ENCODE results near the gene UBC. TPM values are rescaled to one million over a fixed set of nuclear protein-coding genes. Genes with fewer than 3 reads are reported as not detected.

UBC gene
- total and polyA plus RNA-seq, 9 of the 15 experiments (the other 6 are each of a cell fraction or from before 2014, with no cell fraction given) = 533 to 1,153 (median 813) TPM

GRCh38 chr12:124917135-124917840 lies 2.8 kb upstream of the UBC start (continued):
- TF ChIP-seq MYNN (IDR thresholded peaks at IDR 0.05) (peak; percentile 77; the same call in 1 of the 2 replicates), MYNN (CRISPR knock-in tag; IDR thresholded peaks at IDR 0.05) (no peak), ZNF655 (CRISPR knock-in tag; IDR thresholded peaks at IDR 0.05) (no peak), GTF2E2 (tag; IDR thresholded peaks at IDR 0.05) (peak; percentile 97), SUPT5H (IDR thresholded peaks at IDR 0.05) (peak; percentile 70), TCF7 (IDR thresholded peaks at IDR 0.05; ENCODE audit: borderline replicate concordance) (peak; percentile 47; the same call in 1 of the 2 replicates), RUNX1 (IDR thresholded peaks at IDR 0.05; ENCODE audit: low read depth) (no peak), CREB3L1 (IDR thresholded peaks at IDR 0.05; ENCODE audit: borderline replicate concordance, low read depth) (peak; percentile 97; the same call in 1 of the 2 replicates), POU5F1 (IDR thresholded peaks at IDR 0.05; ENCODE audit: borderline replicate concordance, low read depth, low read length, partially characterized antibody) (no peak), NR1H2 (CRISPR knock-in tag; IDR thresholded peaks at IDR 0.05) (no peak; the same call in 1 of the 2 replicates), BHLHE40 (IDR thresholded peaks at IDR 0.05; ENCODE audit: low read length) (peak; percentile 78), PCBP2 (IDR thresholded peaks at IDR 0.05; ENCODE audit: low read depth, low read length, poor library complexity, severe bottlenecking) (no peak), ZBTB12 (CRISPR knock-in tag; IDR thresholded peaks at IDR 0.05) (no peak), SRSF9 (IDR thresholded peaks at IDR 0.05; ENCODE audit: borderline replicate concordance, low read depth, low read length) (no peak), NFYB (IDR thresholded peaks at IDR 0.05; ENCODE audit: extremely low read depth, insufficient read length) (peak; percentile 81), ZNF668 (CRISPR knock-in tag; IDR thresholded peaks at IDR 0.05) (no peak), E2F4 (CRISPR knock-in tag; IDR thresholded peaks at IDR 0.05; ENCODE audit: low read depth) (no peak), RBM17 (IDR thresholded peaks at IDR 0.05; ENCODE audit: borderline replicate concordance, low read depth, low read length) (no peak), ADNP (tag; IDR thresholded peaks at IDR 0.05) (no peak), TOE1 (IDR thresholded peaks at IDR 0.05; ENCODE audit: borderline replicate concordance) (peak; percentile 97), TOE1 (CRISPR knock-in tag; IDR thresholded peaks at IDR 0.05; ENCODE audit: borderline replicate concordance, low read depth) (peak; percentile 38; the same call in 1 of the 2 replicates), ARHGAP35 (IDR thresholded peaks at IDR 0.05; ENCODE audit: partially characterized antibody) (no peak), KAT7 (CRISPR knock-in tag; IDR thresholded peaks at IDR 0.05; ENCODE audit: borderline replicate concordance) (peak; percentile 67; the same call in 1 of the 2 replicates), NCOA4 (IDR thresholded peaks at IDR 0.05; ENCODE audit: partially characterized antibody) (no peak), THRAP3 (IDR thresholded peaks at IDR 0.05; ENCODE audit: borderline replicate concordance) (no peak)

All from K562 (cell line).